GM21576 (cell line): ENCODE data around the gene OXGR1.
"Not testable (repeated sequence)": the region's sequence is repeated elsewhere in the genome, so short reads cannot be mapped to it uniquely, and the experiment has no call there.

Experiments
- ATAC-seq: cut with Tn5 transposase; IDR thresholded peaks from one replicate; pipeline ENCODE4 v1.9.1; 2021; ENCODE audit warnings: mild to moderate bottlenecking, moderate library complexity; ENCODE audit not compliant: unreplicated experiment

OXGR1 gene

GRCh38 chr13:97005625-97006262 lies 11.5 kb upstream of the OXGR1 start:
- ATAC-seq = no peak

GRCh38 chr13:97004886-97005285 lies 10.6 kb upstream of the OXGR1 start:
- ATAC-seq = no peak

GRCh38 chr13:97004096-97004876 lies 10.0 kb upstream of the OXGR1 start:
- no peak for ATAC-seq

- ATAC-seq = no peak
These were observed 8.8 kb upstream of the OXGR1 start for GRCh38 chr13:97003071-97003470.

GRCh38 chr13:97002581-97002980 lies 8.3 kb upstream of the OXGR1 start:
- no peak for ATAC-seq

GRCh38 chr13:97001636-97002035 lies 7.4 kb upstream of the OXGR1 start:
- no peak for ATAC-seq

GRCh38 chr13:97000295-97000925 lies 6.1 kb upstream of the OXGR1 start:
- ATAC-seq = no peak

- ATAC-seq = no peak
These were observed 4.8 kb upstream of the OXGR1 start for GRCh38 chr13:96999091-96999490.

GRCh38 chr13:96998051-96998450 lies 3.8 kb upstream of the OXGR1 start:
- no peak for ATAC-seq

- no peak for ATAC-seq
These were observed 2.6 kb upstream of the OXGR1 start for GRCh38 chr13:96996886-96997285.

GRCh38 chr13:96996107-96996506 lies 1.8 kb upstream of the OXGR1 start:
- no peak for ATAC-seq

GRCh38 chr13:96994858-96995243 lies 575 bp upstream of the OXGR1 start:
- ATAC-seq = no peak

- ATAC-seq = no peak
These were observed 651 bp downstream of the OXGR1 start for GRCh38 chr13:96993634-96994016.

- ATAC-seq = no peak
These were observed 1.6 kb downstream of the OXGR1 start for GRCh38 chr13:96992633-96993032.

- no peak for ATAC-seq
These were observed 3.2 kb downstream of the OXGR1 start for GRCh38 chr13:96991072-96991471.

- ATAC-seq = no peak
These were observed 5.8 kb downstream of the OXGR1 start for GRCh38 chr13:96988441-96988840.

- ATAC-seq = peak; percentile 100
These were observed 10.2 kb downstream of the OXGR1 start for GRCh38 chr13:96984051-96984508.

GRCh38 chr13:96982672-96983071 lies 11.6 kb downstream of the OXGR1 start:
- no peak for ATAC-seq

GRCh38 chr13:96979861-96980260 lies 14.4 kb downstream of the OXGR1 start:
- ATAC-seq = not testable (repeated sequence)

- no peak for ATAC-seq
These were observed 26.2 kb downstream of the OXGR1 start for GRCh38 chr13:96968027-96968426.

GRCh38 chr13:96967248-96967745 lies 27.0 kb downstream of the OXGR1 start:
- ATAC-seq = no peak
